B cell (primary cell): ENCODE results near the gene ARGLU1. TPM values are rescaled to one million over a fixed set of nuclear protein-coding genes. Genes with fewer than 3 reads are reported as not detected.

ENCODE experiments used
- polyA plus RNA-seq: library from polyadenylated mRNA; depleted of rRNA; stranded (reverse); fragments of >200 nt; gene quantifications from 2 replicates; pipeline ENCODE4 v1.2.3, GENCODE V29; 2012
- total RNA-seq, 2 donors: library from RNA; stranded (reverse); fragments of 120-200 nt in 1 of 2; gene quantifications; 1 replicate in 1 of 2; 2 replicates in 1 of 2; pipeline versions ENCODE4 v1.2.3 to v1.2.4, GENCODE V29; 2013 to 2022

Gene ARGLU1
- total and polyA plus RNA-seq, 2 donors (not counting 1 experiment from before 2014, with no cell fraction given): 170 to 261 TPM

Other genes with a start within 250 kb of the ARGLU1 start
- gene EFNB2, start 32.5 kb downstream of the ARGLU1 start, total RNA-seq: 1.00 and 1.2 TPM in 2 replicates
- 0.04 and 0.19 TPM in 2 replicates for gene EFNB2, start 32.5 kb downstream of the ARGLU1 start, polyA plus RNA-seq